Activated CD8-positive, alpha-beta memory T cell treated with anti-CD3 and anti-CD28 coated beads for 24 hours (primary cell): ENCODE data around the gene IST1.
"Not testable (repeated sequence)": the region's sequence is repeated elsewhere in the genome, so short reads cannot be mapped to it uniquely, and the experiment has no call there.

Experiments
- DNase-seq: peaks from one replicate; pipeline ENCODE4 v3.0.0-alpha.2; 2020

Gene IST1

DNA sequence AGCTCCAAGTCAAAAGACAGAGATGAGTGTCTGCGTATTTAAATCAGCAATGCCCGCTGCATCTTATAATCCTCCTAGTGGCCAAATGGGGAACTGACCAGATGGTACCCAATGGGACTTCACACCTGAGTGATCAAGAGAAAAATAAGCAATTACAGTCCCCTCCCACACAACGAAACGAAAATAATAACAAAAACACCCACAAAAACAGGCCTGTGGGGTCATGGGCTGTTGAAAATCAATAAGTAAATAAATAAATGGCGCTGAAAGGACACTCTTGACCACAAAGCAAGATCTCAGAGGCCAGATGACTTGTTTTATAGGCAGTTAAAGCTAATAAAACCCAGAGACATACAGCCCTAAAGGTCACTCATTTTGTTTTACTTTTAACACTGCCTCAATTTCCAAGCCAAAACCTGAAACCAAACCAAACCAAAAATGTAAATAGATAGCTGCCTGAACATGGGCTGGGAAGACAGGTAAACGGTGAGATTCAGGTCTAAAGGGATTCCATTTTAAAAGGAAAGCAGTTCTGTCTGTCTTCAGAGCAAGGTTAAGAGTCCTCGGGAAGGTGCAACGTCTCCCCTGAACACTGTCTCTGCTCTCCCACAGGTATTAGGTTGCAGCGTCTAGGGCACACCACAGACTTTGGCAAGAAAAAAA is 12.7 kb upstream of the IST1 start:
- peak; percentile 75 for DNase-seq

GRCh38 chr16:71883168-71883848 is 12.0 kb upstream of the IST1 start:
- peak; percentile 79 for DNase-seq

DNA sequence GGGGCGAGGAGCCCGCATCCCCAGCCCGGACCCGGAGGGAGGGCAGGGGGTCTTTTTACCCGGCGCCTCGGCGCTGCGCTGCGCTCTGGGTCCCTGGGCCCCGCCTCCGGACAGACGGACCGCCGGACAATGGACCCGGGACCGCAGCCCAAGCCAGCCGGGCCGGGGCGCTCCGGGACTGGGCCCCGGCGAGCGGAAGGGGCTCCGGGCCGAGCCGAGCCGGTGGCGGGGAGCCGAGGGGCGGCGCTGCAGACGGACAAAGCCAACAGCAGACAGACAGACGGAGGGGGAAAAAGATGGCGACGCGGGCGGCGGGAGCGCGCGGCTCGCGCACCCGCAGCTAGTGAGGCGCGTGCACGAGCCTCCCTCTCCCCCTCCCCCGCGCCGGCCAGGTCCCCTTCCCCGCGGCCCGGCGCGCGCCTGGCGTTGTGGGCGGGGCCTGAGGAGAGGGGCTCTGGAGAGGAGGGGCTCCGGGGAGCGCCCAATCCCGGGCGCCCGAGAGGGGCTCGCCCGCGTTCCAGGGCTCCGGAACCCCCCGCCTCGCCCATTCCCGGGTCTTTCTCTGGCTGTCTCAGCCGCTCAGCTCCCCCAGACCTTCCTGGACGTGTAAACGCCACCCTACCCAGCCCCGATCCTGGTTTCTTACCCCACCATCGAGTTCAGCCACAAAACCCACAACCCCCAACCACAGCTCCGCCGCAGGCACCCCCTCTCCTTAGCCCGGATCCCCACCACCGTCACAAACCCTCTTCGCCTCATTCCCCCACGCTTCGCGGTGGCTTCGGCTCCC is 11.3 kb upstream of the IST1 start, which contains the start of gene ZNF821:
Gene ZNF821 (minus strand): TSS at position 334 of the 790 bp plus-strand sequence. CDS start 4,236 bp downstream, outside the sequence.
- DNase-seq: peak; percentile 86

- no peak for DNase-seq
These were observed 10.1 kb upstream of the IST1 start for GRCh38 chr16:71885261-71885650.

DNA sequence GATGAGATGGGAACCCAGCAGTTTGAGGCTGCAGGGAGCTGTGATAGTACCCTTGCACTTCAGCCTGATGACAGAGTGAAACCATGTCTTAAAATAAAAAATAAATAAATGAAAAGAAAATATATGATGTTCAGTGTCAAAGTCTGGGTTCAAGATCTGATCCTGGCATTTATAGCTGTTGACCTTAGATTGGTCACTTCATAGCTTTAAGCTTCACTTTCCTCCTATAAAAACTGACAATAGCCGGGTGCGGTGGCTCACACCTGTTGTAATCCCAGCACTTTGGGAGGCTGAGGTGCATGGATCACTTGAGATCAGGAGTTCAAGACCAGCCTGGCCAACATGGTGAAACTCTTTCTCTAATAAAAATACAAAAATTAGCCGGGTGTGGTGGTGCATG is 6.2 kb upstream of the IST1 start:
- no peak for DNase-seq

DNA sequence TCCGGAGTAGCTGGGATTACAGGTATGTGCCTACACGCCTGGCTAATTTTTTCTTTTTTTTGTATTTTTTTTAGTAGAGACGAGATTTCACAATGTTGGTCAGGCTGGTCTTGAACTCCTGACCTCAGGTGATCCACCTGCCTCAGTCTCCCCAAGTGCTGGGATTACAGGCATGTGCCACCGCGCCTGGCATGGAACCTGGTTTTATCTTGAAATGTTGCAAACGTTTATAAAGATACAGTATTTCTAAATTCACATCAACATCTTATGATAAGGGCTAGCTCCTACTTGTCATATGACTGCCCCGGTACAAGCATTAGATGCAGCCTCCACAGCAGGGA is 1.5 kb upstream of the IST1 start:
- no peak for DNase-seq

DNA sequence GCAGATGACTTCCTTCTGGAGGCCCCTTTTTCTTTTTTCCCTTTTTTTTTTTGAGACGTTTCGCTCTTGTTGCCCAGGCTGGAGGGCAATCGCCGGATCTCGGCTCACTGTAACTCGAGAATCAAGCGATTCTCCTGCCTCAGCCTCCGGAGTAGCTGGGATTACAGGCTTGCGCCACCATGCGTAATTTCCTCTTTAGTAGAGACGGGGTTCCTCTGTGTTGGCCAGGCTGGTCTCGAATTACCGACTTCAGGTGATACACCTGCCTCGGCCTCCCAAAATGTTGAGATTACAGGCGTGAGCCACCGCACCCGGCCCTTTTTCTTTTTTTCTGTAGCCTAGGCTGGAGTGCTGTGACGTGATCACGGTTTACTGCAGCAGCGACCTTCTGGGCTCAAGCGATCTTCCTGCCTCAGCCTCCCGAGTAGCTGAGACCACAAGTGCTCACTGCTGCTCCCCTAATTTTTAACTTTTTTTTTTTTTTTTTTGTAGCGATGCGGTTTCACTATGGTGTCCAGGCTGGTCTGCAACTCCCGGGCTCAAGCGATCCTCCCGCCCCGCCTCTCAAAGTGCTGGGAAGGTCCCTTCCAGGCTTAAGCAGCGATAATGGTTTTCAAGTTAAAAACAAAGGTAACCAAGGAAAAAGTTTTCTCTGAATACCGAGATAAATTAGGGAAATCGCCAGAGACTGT is 956 bp upstream of the IST1 start:
- peak; percentile 69 for DNase-seq

GRCh38 chr16:71895679-71896365 is 491 bp downstream of the IST1 start:
- no peak for DNase-seq

DNA sequence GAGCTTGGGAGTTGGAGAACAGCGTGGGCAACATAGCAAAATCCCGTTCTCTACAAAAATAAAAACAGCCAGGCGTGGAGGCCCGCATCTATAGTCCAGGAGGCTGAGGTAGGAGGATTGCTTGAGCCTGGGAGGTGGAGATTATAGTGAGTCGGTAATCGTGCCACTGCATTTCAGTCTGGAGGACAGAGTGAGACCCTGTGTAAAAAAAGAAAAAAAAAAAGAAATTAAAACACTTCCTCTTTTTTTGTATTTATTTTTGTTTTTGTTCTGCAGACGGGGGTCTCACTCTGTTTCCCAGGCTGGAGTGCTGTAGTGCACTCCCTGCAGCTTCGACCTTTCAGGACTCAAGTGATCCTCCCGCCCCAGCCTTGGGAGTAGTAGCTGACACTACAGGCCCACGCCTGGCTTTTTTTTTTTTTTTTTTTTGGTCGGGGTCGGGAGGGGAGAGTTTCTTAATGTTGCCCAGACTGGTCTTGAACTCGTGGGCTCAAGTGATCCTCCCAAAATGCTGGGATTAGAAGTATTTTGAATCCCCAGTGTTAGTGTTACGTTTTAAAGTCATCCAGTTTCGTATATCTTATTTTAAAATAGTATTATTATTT is 1.5 kb downstream of the IST1 start:
- DNase-seq: no peak

DNA sequence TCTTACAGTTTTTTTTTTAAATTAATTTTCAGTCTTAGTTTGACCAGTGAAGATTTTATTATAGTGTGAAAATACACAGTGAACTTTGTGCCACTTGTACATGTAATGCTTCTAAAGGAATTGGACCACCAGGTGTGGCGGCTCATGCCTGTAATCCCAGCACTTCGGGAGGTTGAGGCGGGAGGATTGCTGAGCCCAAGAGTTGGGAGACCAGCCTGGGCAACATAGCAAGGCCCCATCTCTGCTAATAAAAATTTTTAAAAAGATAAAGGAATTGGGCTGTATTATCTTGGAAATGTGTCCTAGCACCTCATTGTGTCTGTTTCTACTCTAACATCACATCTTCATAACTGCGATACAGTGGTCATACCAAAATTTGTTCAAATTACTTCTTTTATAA is 3.8 kb downstream of the IST1 start:
- no peak for DNase-seq

- DNase-seq: no peak
These were observed 7.5 kb downstream of the IST1 start for GRCh38 chr16:71902656-71903365.

GRCh38 chr16:71903608-71904007 is 8.3 kb downstream of the IST1 start:
- DNase-seq: no peak

- no peak for DNase-seq
These were observed 8.9 kb downstream of the IST1 start for GRCh38 chr16:71904239-71904638.

DNA sequence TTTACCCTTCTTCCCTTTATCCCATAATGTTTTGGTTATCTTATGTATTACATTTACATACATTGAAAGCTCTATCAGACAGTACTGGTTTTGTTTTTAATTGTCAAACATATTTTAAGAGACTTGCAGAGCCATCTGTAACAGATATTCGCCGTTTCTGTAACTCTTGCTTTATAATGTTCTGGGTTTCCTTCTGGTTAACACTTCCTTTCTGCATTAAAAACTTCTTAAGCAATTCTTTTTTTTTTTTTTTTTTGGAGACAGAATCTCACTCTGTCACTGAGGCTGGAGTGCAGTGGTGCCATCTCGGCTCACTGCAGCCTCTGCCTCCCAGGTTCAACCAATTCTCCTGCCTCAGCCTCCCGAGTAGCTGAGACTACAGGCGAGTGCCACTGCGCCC is 10.4 kb downstream of the IST1 start:
- not testable (repeated sequence) for DNase-seq

DNA sequence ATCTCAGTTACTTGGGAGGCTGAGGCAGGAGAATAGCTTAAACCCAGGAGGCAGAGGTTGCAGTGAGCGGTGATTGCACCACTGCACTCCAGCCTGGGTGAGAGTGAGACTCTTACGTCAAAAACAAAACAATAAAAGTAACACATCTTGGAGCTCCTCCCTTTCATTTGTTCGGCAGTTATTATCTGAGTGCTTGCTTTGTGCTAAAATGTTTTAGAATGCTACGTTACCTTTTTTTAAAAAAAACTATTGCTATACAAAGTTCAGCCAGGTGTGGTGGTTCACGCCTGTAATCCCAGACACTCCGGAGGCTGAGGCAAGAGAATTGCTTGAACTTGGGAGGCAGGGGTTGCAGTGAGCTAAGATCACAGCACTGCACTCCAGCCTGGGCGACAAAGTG is 15.8 kb downstream of the IST1 start:
- DNase-seq: no peak

DNA sequence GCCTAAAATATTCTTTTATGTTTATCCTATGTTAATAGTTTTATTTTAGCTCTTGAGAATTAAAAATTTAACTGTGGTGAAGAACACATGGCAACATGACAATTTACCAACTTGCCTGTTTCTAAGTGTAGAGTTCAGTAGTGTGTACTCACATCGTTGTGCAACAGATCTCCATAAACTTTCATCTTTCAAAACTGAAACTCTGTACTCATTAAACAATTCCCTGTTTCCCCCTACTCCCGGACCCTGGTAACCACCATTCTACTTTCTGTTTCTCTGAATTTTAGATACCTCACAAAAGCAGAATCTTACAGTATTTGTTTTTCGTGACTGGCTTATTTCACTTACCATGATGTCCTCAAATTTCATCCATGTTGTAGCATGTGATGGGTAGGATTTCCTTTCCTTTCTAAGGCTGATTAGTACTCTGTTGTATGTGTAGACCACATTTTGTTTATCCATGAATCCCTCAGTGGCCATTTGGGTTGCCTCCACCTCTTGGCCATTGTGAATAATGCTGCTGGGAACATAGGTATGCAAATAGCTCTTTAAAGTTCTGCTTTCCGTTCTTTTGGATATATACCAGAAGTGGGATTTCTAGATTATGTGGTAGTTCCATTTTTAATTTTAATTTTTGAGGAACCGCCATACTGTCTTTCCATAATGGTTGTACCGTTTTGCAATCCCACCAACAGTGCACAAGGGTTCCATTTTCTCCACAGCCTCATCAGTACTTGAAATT is 17.4 kb downstream of the IST1 start:
- DNase-seq: no peak

DNA sequence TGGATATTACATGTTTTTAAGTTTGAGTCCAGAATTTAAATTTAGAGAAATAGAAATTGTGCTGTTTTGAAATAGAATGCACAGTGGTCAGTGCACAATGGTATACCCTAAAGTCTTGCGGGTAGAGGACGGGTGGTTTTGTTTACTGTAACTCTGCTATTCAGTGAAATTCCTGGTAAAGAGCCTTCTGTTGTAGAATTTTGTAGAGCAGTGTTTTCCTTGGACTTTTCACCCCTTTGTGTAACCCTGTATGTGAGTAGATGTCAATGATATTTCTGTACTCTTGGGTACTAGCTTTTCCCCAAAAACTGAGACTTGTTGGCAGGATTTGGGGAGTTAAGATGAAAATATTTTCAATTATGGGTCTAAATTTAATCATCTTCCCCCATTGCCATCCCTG is 19.5 kb downstream of the IST1 start:
- no peak for DNase-seq

DNA sequence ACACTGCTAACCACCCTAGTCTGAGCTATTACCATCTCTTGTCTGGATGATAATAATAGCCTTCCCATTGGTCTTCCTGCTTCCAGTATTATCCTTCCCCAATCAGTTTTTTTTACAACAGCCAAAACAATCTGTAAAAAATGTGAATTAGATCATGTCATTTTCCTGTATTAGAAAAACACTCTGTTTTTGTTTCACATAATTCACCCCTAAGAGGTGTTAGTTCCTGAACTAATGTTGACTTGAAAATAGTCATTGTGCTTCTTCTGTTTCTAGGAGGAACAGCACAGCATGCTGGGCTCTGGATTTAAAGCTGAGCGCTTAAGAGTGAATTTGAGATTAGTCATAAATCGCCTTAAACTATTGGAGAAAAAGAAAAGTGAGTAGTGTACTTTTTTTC is 20.0 kb downstream of the IST1 start:
- DNase-seq: no peak

DNA sequence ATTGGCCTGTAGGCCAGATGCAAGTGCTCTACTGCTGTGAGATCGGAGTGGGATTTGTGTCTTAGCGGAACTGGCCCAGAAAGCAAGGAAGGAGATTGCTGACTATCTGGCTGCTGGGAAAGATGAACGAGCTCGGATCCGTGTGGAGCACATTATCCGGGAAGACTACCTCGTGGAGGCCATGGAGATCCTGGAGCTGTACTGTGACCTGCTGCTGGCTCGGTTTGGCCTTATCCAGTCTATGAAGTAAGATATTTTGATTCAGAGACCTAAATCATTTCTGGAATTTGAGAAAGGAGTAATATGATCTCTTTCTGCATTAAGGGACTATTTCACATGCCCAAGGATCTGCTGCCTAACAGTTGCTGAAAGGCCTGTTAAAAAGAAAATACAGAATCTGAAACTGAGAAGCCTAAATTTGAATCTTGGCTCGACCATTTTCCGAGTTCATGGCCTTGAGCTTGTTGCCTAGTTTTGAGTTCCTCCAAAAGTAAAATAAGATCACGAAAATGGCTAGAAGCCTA is 21.1 kb downstream of the IST1 start:
- no peak for DNase-seq

DNA sequence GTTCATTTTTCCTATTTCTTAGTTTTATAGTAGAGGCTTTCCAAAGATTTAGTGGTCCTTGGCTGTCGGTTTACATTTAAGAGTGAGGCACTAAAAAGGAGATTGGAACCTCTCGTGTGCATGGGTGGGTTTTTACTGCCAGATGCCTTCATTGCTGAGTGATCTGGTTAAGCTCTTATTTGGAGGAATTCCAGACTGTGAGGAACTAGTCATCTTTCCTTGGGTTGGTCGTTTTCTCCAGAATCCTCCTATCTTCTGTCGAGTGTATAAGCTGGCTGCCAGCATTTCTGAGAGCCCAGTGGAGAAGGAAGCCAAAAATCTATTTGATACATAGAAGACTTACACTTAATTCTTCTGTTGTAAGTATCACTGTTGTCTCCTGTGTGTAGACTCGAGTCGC is 22.6 kb downstream of the IST1 start:
- no peak for DNase-seq

GRCh38 chr16:71919035-71919434 is 23.7 kb downstream of the IST1 start:
- no peak for DNase-seq
